Raji (cell line): Measurements from ENCODE around the gene FCRL5.

Experiments used
- POLR2A ChIP-seq: IDR thresholded peaks from 2 replicates; pipeline ENCODE4 v1.6.1; 2011; ENCODE audit warnings: low read depth, low read length, control low read depth; ENCODE audit not compliant: insufficient read depth

Gene FCRL5

DNA sequence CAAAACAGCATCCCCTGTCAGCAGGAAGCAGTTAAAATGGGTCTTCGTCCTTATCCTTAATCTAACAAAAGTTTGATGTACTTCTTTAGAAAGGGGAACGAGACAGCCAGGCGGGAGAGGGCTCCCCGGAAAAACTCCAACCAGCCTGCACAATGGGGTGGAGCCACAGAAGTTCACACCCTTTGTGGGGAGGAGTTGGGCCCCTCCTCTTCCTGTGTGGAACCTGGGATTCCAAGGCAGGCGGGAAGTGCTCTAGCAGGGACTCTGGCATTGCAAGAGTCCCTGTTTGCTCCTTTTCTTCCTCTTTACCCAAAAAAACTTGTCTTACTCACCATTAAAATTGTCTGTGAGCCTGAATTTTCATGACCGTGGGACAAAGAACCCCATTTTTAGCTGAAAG lies 47.7 kb downstream of the FCRL5 start:
- TF ChIP-seq POLR2A = no peak

DNA sequence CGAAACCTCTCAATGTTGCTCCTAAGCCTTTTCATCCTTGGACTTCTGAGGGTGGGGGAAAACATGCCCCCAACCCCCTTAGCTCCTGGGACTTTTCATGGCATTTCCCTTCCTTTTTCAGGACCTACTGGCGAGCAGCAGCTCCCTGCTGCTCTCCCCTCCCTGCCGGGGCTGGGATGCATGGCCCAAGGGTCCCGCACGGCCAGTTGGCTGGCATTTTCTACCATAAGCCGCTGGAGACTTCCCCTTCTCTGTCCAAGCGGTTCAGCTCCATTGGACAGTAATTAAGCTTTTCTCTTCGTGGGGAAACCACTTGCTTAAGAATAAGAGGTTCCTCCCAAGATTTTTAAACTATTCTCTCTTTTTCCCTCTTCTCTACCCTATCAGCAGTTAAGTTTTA lies 52.8 kb downstream of the FCRL5 start:
- TF ChIP-seq POLR2A = no peak

GRCh38 chr1:157498736-157499090 lies 53.6 kb downstream of the FCRL5 start:
- no peak for TF ChIP-seq POLR2A

DNA sequence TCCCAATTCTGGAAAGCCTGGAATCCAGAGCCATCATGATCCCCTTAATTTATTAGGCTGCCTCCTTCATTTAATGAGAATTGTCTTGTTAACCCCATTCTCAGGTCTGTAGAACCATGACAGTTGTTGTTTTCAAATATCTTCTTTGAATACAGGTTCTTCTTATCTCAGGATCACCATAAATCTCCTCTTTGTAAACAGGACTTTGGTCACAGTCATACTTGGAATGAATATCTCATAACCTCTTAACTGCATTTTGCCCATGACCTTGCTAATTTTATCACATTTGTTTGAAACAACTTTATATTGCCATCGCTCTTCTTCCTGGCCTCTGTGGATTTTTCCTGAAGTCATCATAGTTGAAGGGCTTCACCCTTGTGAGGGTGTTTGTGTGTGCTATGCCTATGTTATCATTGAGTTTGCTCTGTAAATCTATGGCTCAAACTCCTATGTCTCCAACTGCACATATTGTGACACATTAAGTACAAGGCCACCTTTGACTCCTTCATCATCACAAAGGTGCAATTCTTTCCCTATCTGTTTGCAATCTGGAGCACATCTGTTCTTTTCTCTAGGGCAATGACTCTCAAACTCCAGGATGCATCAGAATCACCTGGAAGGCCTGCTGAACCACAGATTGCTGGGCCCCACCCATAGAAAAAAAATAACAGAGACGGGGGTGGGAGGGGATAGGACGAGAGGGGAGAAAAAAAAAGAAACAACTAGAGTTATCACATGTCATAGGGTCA lies 54.2 kb downstream of the FCRL5 start:
- TF ChIP-seq POLR2A = no peak

- TF ChIP-seq POLR2A = no peak
Observed at GRCh38 chr1:157497284-157497683, 55.0 kb downstream of the FCRL5 start.

- no peak for TF ChIP-seq POLR2A
Observed at GRCh38 chr1:157496121-157496526, 56.2 kb downstream of the FCRL5 start.

GRCh38 chr1:157495285-157495684 lies 57.0 kb downstream of the FCRL5 start:
- TF ChIP-seq POLR2A = no peak

GRCh38 chr1:157494093-157494492 lies 58.2 kb downstream of the FCRL5 start:
- TF ChIP-seq POLR2A = no peak

DNA sequence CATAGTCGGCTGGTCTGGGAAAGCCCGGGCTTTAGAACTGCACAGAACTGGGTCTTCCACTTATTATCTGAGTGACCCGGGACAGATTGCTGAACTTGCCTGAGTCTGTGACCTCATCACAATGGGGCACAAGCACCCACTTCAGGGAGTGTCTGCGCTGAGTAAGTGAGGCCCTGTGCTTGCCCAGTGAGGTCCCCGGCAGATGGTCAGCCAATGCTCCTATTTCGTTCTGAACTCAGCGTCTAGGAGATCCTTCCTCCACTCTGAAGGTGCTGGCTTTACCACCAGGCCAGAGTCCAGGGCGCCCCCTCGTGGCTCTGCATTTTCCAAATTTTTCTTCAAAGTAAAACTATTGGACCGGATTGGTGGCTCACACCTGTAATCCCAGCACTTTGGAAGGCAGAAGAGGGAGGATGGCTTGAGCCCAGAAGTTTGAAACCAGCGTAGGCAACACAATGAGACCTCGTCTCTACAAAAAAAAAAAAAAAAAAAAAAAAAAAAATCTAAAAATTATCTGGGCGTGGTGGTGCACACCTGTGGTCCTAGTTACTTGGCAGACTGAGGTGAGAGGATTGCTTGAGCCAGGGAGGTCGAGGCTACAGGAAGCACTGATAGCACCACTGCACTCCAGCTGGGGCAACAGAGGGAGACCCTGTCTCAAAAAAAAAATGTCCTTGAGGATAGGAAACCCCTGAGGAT lies 61.7 kb downstream of the FCRL5 start:
- TF ChIP-seq POLR2A = no peak

- no peak for TF ChIP-seq POLR2A
Observed at GRCh38 chr1:157488156-157488555, 64.2 kb downstream of the FCRL5 start.

- no peak for TF ChIP-seq POLR2A
Observed at GRCh38 chr1:157487504-157487903, 64.8 kb downstream of the FCRL5 start.

DNA sequence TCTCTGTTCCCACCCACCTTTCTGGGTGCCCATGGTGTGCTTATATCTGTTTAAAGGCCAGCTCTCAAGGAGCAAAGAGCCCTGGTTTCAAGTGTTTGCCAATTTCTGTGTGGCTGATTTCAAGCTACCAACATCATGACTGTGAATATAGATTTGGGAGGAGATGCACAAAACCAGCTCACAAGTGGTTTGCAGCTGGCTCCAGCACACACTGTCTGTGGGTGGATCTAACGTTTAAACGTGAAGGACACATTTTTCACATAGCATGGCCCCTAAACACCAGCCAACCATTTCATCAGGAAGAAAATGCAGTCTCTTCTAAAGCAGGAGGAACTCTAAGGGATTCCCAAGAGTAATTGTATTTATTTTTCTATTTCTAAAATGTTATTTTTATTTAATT lies 65.2 kb downstream of the FCRL5 start:
- TF ChIP-seq POLR2A = no peak

DNA sequence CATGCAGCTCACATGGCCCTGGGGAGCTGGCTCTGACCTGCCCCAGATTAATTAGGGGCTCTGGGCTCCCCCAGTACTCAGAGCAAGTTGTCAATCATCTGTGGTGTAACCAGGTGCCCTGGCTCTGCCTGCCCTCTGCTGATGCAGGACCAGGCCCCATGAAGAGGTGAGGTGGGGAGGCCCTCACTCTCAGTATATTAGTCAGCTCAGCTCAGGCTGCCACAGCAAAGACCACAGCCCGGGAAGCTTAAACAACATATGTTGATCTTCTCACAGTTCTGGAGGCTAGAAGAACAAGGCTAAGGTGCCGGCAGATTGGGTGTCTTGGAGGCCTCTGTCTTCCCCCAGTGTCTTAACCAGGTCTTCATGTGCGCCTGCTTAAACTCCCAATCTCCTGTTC lies 66.5 kb downstream of the FCRL5 start:
- no peak for TF ChIP-seq POLR2A

- TF ChIP-seq POLR2A = no peak
Observed at GRCh38 chr1:157484573-157484972, 67.7 kb downstream of the FCRL5 start.

- TF ChIP-seq POLR2A = no peak
Observed at GRCh38 chr1:157483635-157484034, 68.7 kb downstream of the FCRL5 start.

DNA sequence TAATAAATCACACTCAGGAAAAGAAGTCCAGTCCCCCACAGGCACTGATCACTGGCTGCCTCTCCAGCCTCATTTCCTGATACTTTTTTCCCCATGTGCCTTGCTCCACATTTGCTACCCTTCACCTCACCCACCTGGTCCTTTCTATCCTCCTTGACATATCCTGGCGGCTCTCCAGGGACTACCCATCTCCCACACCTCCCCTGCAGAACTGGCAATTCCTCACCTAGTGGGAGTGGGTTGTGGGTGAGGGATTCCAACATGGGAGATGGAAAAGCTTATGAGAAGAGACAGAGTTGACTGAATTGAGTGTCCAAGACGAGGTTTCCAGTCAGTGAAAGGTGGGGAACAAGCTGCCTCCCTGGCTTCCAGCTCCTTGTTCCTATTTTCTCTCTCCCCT lies 69.6 kb downstream of the FCRL5 start:
- TF ChIP-seq POLR2A = no peak

DNA sequence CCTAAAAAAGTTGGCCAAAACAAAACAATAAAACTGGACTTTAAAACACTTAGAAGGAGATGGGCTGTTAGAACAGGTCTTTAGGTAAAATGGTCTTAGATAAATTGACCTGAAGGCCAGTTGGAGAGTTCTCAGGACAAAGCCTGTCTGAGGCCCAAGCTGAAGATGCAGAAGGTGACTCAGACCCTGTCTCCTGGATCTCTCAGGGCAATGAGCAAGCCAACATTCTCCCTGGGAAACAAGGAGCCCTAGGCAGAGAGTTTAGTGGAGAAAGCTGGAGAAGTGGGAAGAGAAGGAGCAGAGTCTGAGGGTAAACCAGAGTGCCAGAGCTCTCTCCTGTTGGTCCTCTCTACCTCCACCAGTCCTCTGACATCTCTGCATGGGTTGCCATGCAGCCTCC lies 70.1 kb downstream of the FCRL5 start:
- TF ChIP-seq POLR2A = no peak
